Measurements from ENCODE around the gene NTMT2.
"Not testable (repeated sequence)": the region's sequence is repeated elsewhere in the genome, so short reads cannot be mapped to it uniquely, and the experiment has no call there.

NTMT2 gene

GRCh38 chr1:170164103-170164763 lies 18.5 kb downstream of the NTMT2 start:
- Histone ChIP-seq H3K27me3 (ENCODE audit: insufficient read depth, low read depth, severe bottlenecking) (no peaks in the 10 kb centered on the region), H3K27ac (no peak overlapping the region), H3K9me3 (ENCODE audit: severe bottlenecking) (no peaks in the 10 kb centered on the region), H3K36me3 (no peaks in the 10 kb centered on the region), H3K4me3 (ENCODE audit: low read depth, low read length) (no peak overlapping the region)
- TF ChIP-seq CTCF (IDR thresholded peaks at IDR 0.05; ENCODE audit: low read depth, low read length): no peak
- DNase-seq: no peak

GRCh38 chr1:170166518-170167180 lies 20.9 kb downstream of the NTMT2 start:
- no peaks in the 10 kb centered on the region for H3K27me3 ChIP-seq (ENCODE audit: insufficient read depth, low read depth, severe bottlenecking)
- no peak overlapping the region for H3K4me3 ChIP-seq (ENCODE audit: low read depth, low read length)
- H3K9me3 ChIP-seq (ENCODE audit: severe bottlenecking): no peaks in the 10 kb centered on the region
- no peak for TF ChIP-seq CTCF (IDR thresholded peaks at IDR 0.05; ENCODE audit: low read depth, low read length)
- no peak for DNase-seq
- H3K36me3 ChIP-seq: no peaks in the 10 kb centered on the region
- no peak overlapping the region for H3K27ac ChIP-seq

DNA sequence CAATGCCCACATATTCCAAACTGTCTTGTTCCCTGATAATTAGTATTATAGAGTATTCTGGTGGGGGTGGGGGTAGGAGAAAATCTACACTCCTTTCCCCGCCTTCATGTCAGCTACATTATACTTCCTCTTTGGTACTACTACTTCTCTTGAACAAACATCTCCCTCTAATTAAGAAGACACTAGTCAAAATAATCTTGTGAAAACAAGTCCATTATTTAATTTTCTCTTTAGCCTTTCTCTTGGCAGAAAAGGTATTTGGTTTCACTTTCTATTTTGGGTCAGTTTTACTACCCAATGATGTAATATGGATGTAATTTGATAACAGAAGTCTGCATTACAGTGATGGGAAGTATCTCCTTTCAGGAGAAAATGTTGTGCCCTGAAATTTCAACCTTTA lies 22.5 kb downstream of the NTMT2 start:
- Histone ChIP-seq H3K27me3 (ENCODE audit: insufficient read depth, low read depth, severe bottlenecking) (no peaks in the 10 kb centered on the region), H3K9me3 (ENCODE audit: severe bottlenecking) (no peaks in the 10 kb centered on the region), H3K36me3 (no peaks in the 10 kb centered on the region), H3K27ac (no peak overlapping the region), H3K4me3 (ENCODE audit: low read depth, low read length) (no peak overlapping the region)
- DNase-seq: no peak
- no peak for TF ChIP-seq CTCF (IDR thresholded peaks at IDR 0.05; ENCODE audit: low read depth, low read length)

DNA sequence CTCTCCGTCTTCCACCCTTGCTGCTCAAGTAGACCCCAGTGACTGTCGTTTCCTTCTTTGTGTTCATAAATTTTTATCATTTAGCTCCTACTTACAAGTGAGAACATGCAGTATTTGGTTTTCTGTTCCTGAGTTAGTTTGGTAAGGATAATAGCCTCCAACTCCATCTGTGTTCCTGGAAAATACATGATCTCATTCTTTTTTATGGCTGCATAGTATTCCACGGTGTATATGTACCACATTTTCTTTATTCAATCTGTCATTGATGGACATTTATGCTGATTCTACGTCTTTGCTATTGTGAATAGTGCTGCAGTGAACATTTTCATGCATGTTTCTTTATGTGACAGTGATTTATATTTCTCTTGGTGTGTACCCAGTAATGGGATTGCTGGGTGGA lies 24.8 kb downstream of the NTMT2 start:
- H3K4me3 ChIP-seq (ENCODE audit: low read depth, low read length); H3K36me3 ChIP-seq; DNase-seq; H3K27ac ChIP-seq; H3K9me3 ChIP-seq (ENCODE audit: severe bottlenecking); H3K27me3 ChIP-seq (ENCODE audit: insufficient read depth, low read depth, severe bottlenecking): not testable (repeated sequence)

DNA sequence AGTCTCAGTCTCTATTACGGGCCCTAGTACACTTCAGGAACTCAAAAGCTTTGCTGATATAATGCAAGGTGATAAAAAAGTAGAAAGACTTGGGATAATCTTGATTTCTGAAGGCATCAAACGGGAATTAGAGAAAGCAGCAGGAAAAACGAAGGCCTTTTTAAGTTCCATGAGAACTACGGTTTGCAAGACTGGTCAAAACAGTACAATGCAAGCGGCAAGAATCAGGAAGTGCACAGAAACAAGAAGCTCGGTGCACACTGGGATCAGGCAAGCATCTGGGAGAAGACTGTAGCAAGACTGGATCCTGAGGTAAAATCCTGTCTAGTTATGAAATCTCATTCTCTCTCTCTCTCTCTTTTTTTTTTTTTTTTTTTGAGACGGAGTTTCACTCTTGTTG lies 28.6 kb downstream of the NTMT2 start:
- Histone ChIP-seq H3K27ac (no peak overlapping the region), H3K4me3 (ENCODE audit: low read depth, low read length) (no peak overlapping the region), H3K27me3 (ENCODE audit: insufficient read depth, low read depth, severe bottlenecking) (no peaks in the 10 kb centered on the region), H3K9me3 (ENCODE audit: severe bottlenecking) (no peaks in the 10 kb centered on the region), H3K36me3 (no peaks in the 10 kb centered on the region)
- TF ChIP-seq CTCF (IDR thresholded peaks at IDR 0.05; ENCODE audit: low read depth, low read length): no peak
- DNase-seq: no peak

DNA sequence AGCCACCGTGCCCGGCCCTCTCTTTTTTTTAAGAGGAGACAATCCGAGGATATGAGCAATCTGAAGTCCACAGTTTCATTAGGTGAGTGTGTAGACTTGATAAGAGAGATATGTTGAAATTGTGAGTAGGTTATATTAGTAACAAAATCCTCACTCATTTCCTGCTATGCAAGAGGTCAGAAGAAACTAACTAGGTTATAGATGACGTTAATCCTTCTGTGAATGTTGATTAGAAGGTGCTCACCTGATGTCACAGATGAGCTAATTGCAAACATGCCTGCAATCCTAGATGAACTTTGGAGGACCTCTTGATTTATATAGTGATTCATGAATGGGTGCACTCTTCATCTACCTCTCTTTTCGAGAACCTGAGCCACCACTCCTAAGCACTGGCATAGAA lies 29.3 kb downstream of the NTMT2 start:
- Histone ChIP-seq H3K27ac (no peak overlapping the region), H3K27me3 (ENCODE audit: insufficient read depth, low read depth, severe bottlenecking) (no peaks in the 10 kb centered on the region), H3K36me3 (no peaks in the 10 kb centered on the region), H3K9me3 (ENCODE audit: severe bottlenecking) (no peaks in the 10 kb centered on the region), H3K4me3 (ENCODE audit: low read depth, low read length) (no peak overlapping the region)
- no peak for DNase-seq
- TF ChIP-seq CTCF (IDR thresholded peaks at IDR 0.05; ENCODE audit: low read depth, low read length): no peak
